H9 (cell line): Measurements from ENCODE around the gene CCDC158. TPM values are rescaled to one million over a fixed set of nuclear protein-coding genes. Genes with fewer than 3 reads are reported as not detected.

ENCODE experiments used
- DNase-seq: peaks from one replicate; pipeline ENCODE4 v3.0.0-alpha.2; 2017
- H2AFZ ChIP-seq: one replicate; pipeline ENCODE4 v1.6.1; 2013; ENCODE audit warnings: mild to moderate bottlenecking, low read length, control low read depth, moderate library complexity
- H2AK5ac ChIP-seq: 2 replicates; pipeline ENCODE4 v1.6.1; 2013; ENCODE audit warnings: low read length, control low read depth, mixed read lengths; ENCODE audit not compliant: insufficient read length
- H2BK120ac ChIP-seq: one replicate; pipeline ENCODE4 v1.6.1; 2013; ENCODE audit warnings: low read depth, mild to moderate bottlenecking, low read length, control low read depth, inconsistent platforms; ENCODE audit not compliant: poor library complexity, severe bottlenecking
- H2BK12ac ChIP-seq: 2 replicates; pipeline ENCODE4 v1.6.1; 2013; ENCODE audit warnings: low read length, control low read depth, mixed read lengths, low read depth; ENCODE audit not compliant: insufficient read length
- H2BK15ac ChIP-seq: 2 replicates; pipeline ENCODE4 v1.6.1; 2013; ENCODE audit warnings: low read depth, low read length, control low read depth
- H2BK20ac ChIP-seq: one replicate; pipeline ENCODE4 v1.6.1; 2013; ENCODE audit warnings: low read depth, mild to moderate bottlenecking, low read length, control low read depth, inconsistent platforms; ENCODE audit not compliant: poor library complexity, severe bottlenecking
- H2BK5ac ChIP-seq: 2 replicates; pipeline ENCODE4 v1.6.1; 2013; ENCODE audit warnings: low read length, control low read depth, mixed read lengths; ENCODE audit not compliant: insufficient read length
- H3K14ac ChIP-seq: 2 replicates; pipeline ENCODE4 v1.6.1; 2013; ENCODE audit warnings: low read length, control low read depth; ENCODE audit not compliant: insufficient read depth
- H3K18ac ChIP-seq: 2 replicates; pipeline ENCODE4 v1.6.1; 2013; ENCODE audit warnings: low read depth, mild to moderate bottlenecking, mixed read lengths, low read length, control low read depth; ENCODE audit not compliant: insufficient read length
- H3K23ac ChIP-seq: 2 replicates; pipeline ENCODE4 v1.6.1; 2013; ENCODE audit warnings: low read length, control low read depth, mixed read lengths, low read depth; ENCODE audit not compliant: insufficient read length
- H3K23me2 ChIP-seq: 2 replicates; pipeline ENCODE4 v1.6.1; 2013; ENCODE audit warnings: low read depth, mild to moderate bottlenecking, mixed read lengths, low read length, control low read depth; ENCODE audit not compliant: insufficient read length, poor library complexity, severe bottlenecking
- H3K27ac ChIP-seq: 2 replicates; pipeline ENCODE4 v1.5.1; 2013; ENCODE audit warnings: low read length, control low read depth, mixed read lengths, low read depth; ENCODE audit not compliant: insufficient read length
- H3K27me3 ChIP-seq: 2 replicates; pipeline ENCODE4 v1.6.1; 2013; ENCODE audit warnings: low read length, control low read depth, inconsistent platforms; ENCODE audit not compliant: insufficient read depth
- H3K4ac ChIP-seq: 2 replicates; pipeline ENCODE4 v1.6.1; 2013; ENCODE audit warnings: low read depth, mild to moderate bottlenecking, control low read depth, inconsistent platforms, low read length, moderate library complexity
- H3K4me1 ChIP-seq: 2 replicates; pipeline ENCODE4 v1.6.1; 2013; ENCODE audit warnings: low read length, control low read depth, inconsistent platforms; ENCODE audit not compliant: insufficient read depth
- H3K4me2 ChIP-seq: 2 replicates; pipeline ENCODE4 v1.6.1; 2013; ENCODE audit warnings: low read length, control low read depth, mixed read lengths; ENCODE audit not compliant: insufficient read length, insufficient read depth
- H3K56ac ChIP-seq: 2 replicates; pipeline ENCODE4 v1.6.1; 2013; ENCODE audit warnings: low read depth, mild to moderate bottlenecking, mixed read lengths, low read length, control low read depth; ENCODE audit not compliant: insufficient read length
- H3K79me1 ChIP-seq: 2 replicates; pipeline ENCODE4 v1.6.1; 2013; ENCODE audit warnings: low read depth, mild to moderate bottlenecking, moderate library complexity, low read length, control low read depth, inconsistent platforms; ENCODE audit not compliant: insufficient read depth, poor library complexity, severe bottlenecking
- H3K79me2 ChIP-seq: 2 replicates; pipeline ENCODE4 v1.6.1; 2013; ENCODE audit warnings: low read length, control low read depth, inconsistent platforms; ENCODE audit not compliant: insufficient read depth
- H3K9ac ChIP-seq: 2 replicates; pipeline ENCODE4 v1.6.1; 2013; ENCODE audit warnings: low read length, control low read depth, mixed read lengths; ENCODE audit not compliant: insufficient read length; ENCODE audit errors: extremely low read depth
- H3K9me3 ChIP-seq: one replicate; pipeline ENCODE4 v1.6.1; 2013; ENCODE audit warnings: low read depth, low read length, inconsistent platforms; ENCODE audit not compliant: control insufficient read depth
- H3T11ph ChIP-seq: one replicate; pipeline ENCODE4 v1.6.1; 2013; ENCODE audit warnings: mild to moderate bottlenecking, low read length, control low read depth, inconsistent platforms
- H4K20me1 ChIP-seq: one replicate; pipeline ENCODE4 v1.6.1; 2013; ENCODE audit not compliant: control insufficient read depth, insufficient read length, insufficient read depth
- H4K5ac ChIP-seq: 2 replicates; pipeline ENCODE4 v1.6.1; 2013; ENCODE audit warnings: low read depth, mild to moderate bottlenecking, mixed read lengths, low read length, control low read depth; ENCODE audit not compliant: insufficient read length
- H4K8ac ChIP-seq: replicated peaks from 2 replicates; pipeline ENCODE4 v1.6.1; 2013; ENCODE audit warnings: low read length, control low read depth, mixed read lengths, low read depth; ENCODE audit not compliant: insufficient read length
- H4K91ac ChIP-seq: 2 replicates; pipeline ENCODE4 v1.6.1; 2013; ENCODE audit warnings: low read depth, mild to moderate bottlenecking, moderate library complexity, mixed read lengths, low read length, control low read depth; ENCODE audit not compliant: insufficient read length
- H3K27ac Mint-ChIP-seq, 3 experiments: 2 replicates in 2 of 3; 3 replicates in 1 of 3; pipeline ENCODE4 v1.8.0; 2020 to 2021; ENCODE audit warnings: mixed read lengths in 3 of 3, mild to moderate bottlenecking in 1 of 3, moderate library complexity in 1 of 3
- H3K27me3 Mint-ChIP-seq: 2 replicates; pipeline ENCODE4 v1.8.0; 2021; ENCODE audit warnings: low read depth, mild to moderate bottlenecking, moderate library complexity, mixed read lengths
- H3K36me3 Mint-ChIP-seq, 3 experiments: 2 replicates in 2 of 3; 3 replicates in 1 of 3; pipeline ENCODE4 v1.8.0; 2020 to 2021; ENCODE audit warnings: low read depth in 3 of 3, mixed read lengths in 3 of 3; ENCODE audit not compliant: insufficient read depth in 1 of 3
- H3K4me1 Mint-ChIP-seq, 2 experiments: 2 replicates each; pipeline ENCODE4 v1.8.0; 2020; ENCODE audit warnings: mixed read lengths in 2 of 2
- H3K4me3 Mint-ChIP-seq, 2 experiments: 2 replicates in 1 of 2; 3 replicates in 1 of 2; pipeline ENCODE4 v1.8.0; 2020 to 2021; ENCODE audit warnings: mild to moderate bottlenecking in 2 of 2, mixed read lengths in 2 of 2, moderate library complexity in 1 of 2
- H3K9me3 Mint-ChIP-seq, 2 experiments: 2 replicates in 1 of 2; 3 replicates in 1 of 2; pipeline ENCODE4 v1.8.0; 2020; ENCODE audit warnings: mild to moderate bottlenecking in 2 of 2, mixed read lengths in 2 of 2, moderate library complexity in 1 of 2
- WGBS: extraction: QIAGEN DNeasy Blood & Tissue Kit; methylation state at CpG from one replicate; pipeline ENCODE4 v1.1.7; 2013; ENCODE audit warnings: missing lambda C conversion rate, low lambda C conversion rate, mixed read lengths; ENCODE audit not compliant: insufficient read length; ENCODE audit errors: extremely low coverage; 5-methylcytosine and 5-hydroxymethylcytosine counted together
- total RNA-seq: library from RNA; stranded (reverse); gene quantifications from 2 replicates; pipeline ENCODE4 v1.2.1, GENCODE V29; 2021
- TF ChIP-seq, protein P1 (sequence below): fragments of 200-600 bp; sonication (generic); conservative IDR thresholded peaks from 3 replicates; pipeline ENCODE4 v1.8.0; 2021; ENCODE audit warnings: antibody characterized with exemption, mild to moderate bottlenecking

The CCDC158 gene
- total RNA-seq, 1 experiment from 2014 or later: not detected

DNA sequence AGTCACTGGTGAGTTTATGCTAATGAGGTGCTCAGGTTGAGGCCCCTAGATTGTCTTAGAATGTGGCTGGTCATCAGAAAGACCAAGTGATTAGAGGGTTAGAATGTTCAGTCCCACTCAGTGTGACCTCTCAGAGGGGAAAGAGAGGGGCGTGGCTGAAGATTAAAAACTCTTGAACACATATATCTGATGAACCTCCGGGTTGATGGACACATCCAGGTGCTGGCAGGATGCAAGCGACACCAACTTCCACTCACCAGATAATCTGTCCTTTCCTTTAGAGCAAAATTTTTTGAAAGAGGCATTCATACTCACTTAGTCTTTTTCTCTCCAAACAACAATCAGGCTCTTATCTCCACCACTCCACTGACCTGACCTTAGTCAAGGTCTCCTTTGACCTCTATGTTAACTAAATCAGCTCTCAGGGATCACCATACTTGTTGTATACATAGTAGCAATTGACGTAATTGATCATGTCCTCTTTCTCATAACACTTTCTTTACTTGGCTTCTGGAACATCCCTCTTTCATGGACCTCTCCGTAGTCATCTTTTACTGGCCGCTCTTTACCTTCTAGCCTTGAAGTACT, 155.2 kb downstream of the CCDC158 start:
- H2AK5ac ChIP-seq: no peak overlapping the region
- no peak overlapping the region for H3K9ac ChIP-seq
- no peak overlapping the region for H3T11ph ChIP-seq
- no peaks in the 10 kb centered on the region for H3K27me3 ChIP-seq
- no peak overlapping the region for H3K27ac ChIP-seq
- Mint-ChIP-seq H3K27ac (no peak overlapping the region), H3K36me3 (peaks cover 0 to 6% (median 0%) of the 10 kb centered on the region in 3 experiments; a peak in 1 of 7 replicates), H3K4me1 (peaks cover 0 to 4% of the 10 kb centered on the region in 2 experiments; a peak in 2 of 4 replicates), H3K9me3 (no peaks in the 10 kb centered on the region; a peak in 1 of 5 replicates), H3K27me3 (0 out of 2 replicates have a peak, but pooled peaks cover 2% of the 10 kb centered on the region), H3K4me3 (no peak overlapping the region)
- H2BK20ac ChIP-seq: no peak overlapping the region
- no peaks in the 10 kb centered on the region for H3K79me1 ChIP-seq
- H4K91ac ChIP-seq: no peak overlapping the region
- H2BK5ac ChIP-seq: no peak overlapping the region
- no peak overlapping the region for H2BK120ac ChIP-seq
- no peaks in the 10 kb centered on the region for H3K23me2 ChIP-seq
- H3K56ac ChIP-seq: no peak overlapping the region
- TF ChIP-seq, protein P1, sequence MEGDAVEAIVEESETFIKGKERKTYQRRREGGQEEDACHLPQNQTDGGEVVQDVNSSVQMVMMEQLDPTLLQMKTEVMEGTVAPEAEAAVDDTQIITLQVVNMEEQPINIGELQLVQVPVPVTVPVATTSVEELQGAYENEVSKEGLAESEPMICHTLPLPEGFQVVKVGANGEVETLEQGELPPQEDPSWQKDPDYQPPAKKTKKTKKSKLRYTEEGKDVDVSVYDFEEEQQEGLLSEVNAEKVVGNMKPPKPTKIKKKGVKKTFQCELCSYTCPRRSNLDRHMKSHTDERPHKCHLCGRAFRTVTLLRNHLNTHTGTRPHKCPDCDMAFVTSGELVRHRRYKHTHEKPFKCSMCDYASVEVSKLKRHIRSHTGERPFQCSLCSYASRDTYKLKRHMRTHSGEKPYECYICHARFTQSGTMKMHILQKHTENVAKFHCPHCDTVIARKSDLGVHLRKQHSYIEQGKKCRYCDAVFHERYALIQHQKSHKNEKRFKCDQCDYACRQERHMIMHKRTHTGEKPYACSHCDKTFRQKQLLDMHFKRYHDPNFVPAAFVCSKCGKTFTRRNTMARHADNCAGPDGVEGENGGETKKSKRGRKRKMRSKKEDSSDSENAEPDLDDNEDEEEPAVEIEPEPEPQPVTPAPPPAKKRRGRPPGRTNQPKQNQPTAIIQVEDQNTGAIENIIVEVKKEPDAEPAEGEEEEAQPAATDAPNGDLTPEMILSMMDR: no peak
- no peak overlapping the region for H4K5ac ChIP-seq
- no peak overlapping the region for H3K4me2 ChIP-seq
- H3K18ac ChIP-seq: no peak overlapping the region
- no peak overlapping the region for H3K14ac ChIP-seq
- no peaks in the 10 kb centered on the region; the same call in 1 of the 2 replicates for H3K4me1 ChIP-seq
- no peak for DNase-seq
- no peaks in the 10 kb centered on the region for H3K79me2 ChIP-seq
- no peak overlapping the region for H2AFZ ChIP-seq
- no CpG with 5 or more reads among the region's 6 CpGs for WGBS
- no peak overlapping the region for H4K8ac ChIP-seq
- no peak overlapping the region for H3K4ac ChIP-seq
- H2BK15ac ChIP-seq: no peak overlapping the region
- no peaks in the 10 kb centered on the region for H4K20me1 ChIP-seq
- H2BK12ac ChIP-seq: no peak overlapping the region
- H3K9me3 ChIP-seq: no peaks in the 10 kb centered on the region
- H3K23ac ChIP-seq: no peak overlapping the region

Other genes with a start within 250 kb of the CCDC158 start
- gene SCARB2, start 207.3 kb downstream of the CCDC158 start, total RNA-seq: 35.4 and 36.4 TPM in 2 replicates
- 1.0 and 2.0 TPM in 2 replicates for gene FAM47E, start 169.4 kb downstream of the CCDC158 start, total RNA-seq
- 1.1 TPM in 2 replicates for gene STBD1, start 114.4 kb downstream of the CCDC158 start, total RNA-seq
- 27.0 and 27.6 TPM in 2 replicates for gene SHROOM3, start 14.1 kb upstream of the CCDC158 start, total RNA-seq